ENCODE results near the gene DYNLT2. TPM values are rescaled to one million over a fixed set of nuclear protein-coding genes. Genes with fewer than 3 reads are reported as not detected.

The DYNLT2 gene
- total RNA-seq (2016; rRNA removed; fragmentation: Illumina TruSeq; extraction: Trizol) (3.1 and 4.3 TPM in 2 replicates), polyA plus RNA-seq (2011; rRNA removed) (1.7 and 2.1 TPM in 2 replicates), polyA minus RNA-seq (2011; rRNA and poly(A)+ RNA removed; ENCODE audit: low replicate concordance) (0.30 and 0.36 TPM in 2 replicates), Bru-seq, nascent RNA (percentile 75 among the genes with signal in this experiment), BruChase-seq, experiment 1, labeled RNA remaining after a 6-hour chase (percentile 59 among the genes with signal in this experiment), BruChase-seq, experiment 2, labeled RNA remaining after a 2-hour chase (percentile 49 among the genes with signal in this experiment)
- 1.7 and 1.9 TPM in 2 replicates for total RNA-seq (2016; cell fraction: cytosol; rRNA removed; fragmentation: Illumina TruSeq; extraction: Trizol; ENCODE audit: low read depth)
- total RNA-seq (2016; cell fraction: insoluble cytoplasmic fraction; rRNA removed; fragmentation: Illumina TruSeq; extraction: Trizol) = 3.0 and 4.1 TPM in 2 replicates
- total RNA-seq (2016; cell fraction: membrane; rRNA removed; fragmentation: Illumina TruSeq; extraction: Trizol) = 4.9 and 5.8 TPM in 2 replicates
- total RNA-seq (2016; cell fraction: nucleus; rRNA removed; fragmentation: Illumina TruSeq; extraction: Trizol) = 6.6 and 7.6 TPM in 2 replicates
- polyA plus RNA-seq (2011; cell fraction: cytosol; rRNA removed) = 1.1 TPM in 2 replicates
- polyA plus RNA-seq (2011; cell fraction: nucleus; rRNA removed) = 2.6 and 3.0 TPM in 2 replicates
- polyA plus RNA-seq (2012) = 6.2 and 8.3 TPM in 2 replicates
- polyA plus RNA-seq (2016; cell fraction: cytosol; fragmentation: Illumina TruSeq; extraction: Trizol; ENCODE audit: low read depth) = 1.8 and 2.2 TPM in 2 replicates
- polyA plus RNA-seq (2016; cell fraction: insoluble cytoplasmic fraction; fragmentation: Illumina TruSeq; extraction: Trizol; ENCODE audit: low read depth) = 3.8 and 4.0 TPM in 2 replicates
- 5.3 and 5.7 TPM in 2 replicates for polyA plus RNA-seq (2016; cell fraction: membrane; fragmentation: Illumina TruSeq; extraction: Trizol; ENCODE audit: low read depth)
- polyA plus RNA-seq (2016; cell fraction: nucleus; fragmentation: Illumina TruSeq; extraction: Trizol; ENCODE audit: insufficient read depth, low read depth) = 10.1 and 11.1 TPM in 2 replicates
- 0.30 and 1.1 TPM in 2 replicates for polyA minus RNA-seq (2011; cell fraction: cytosol; rRNA and poly(A)+ RNA removed)
- 5.0 and 5.8 TPM in 2 replicates for polyA minus RNA-seq (2011; cell fraction: nucleus; rRNA and poly(A)+ RNA removed)
- long read RNA-seq, experiment 1, partial matches to known transcripts = 0 of 1 reads
- long read RNA-seq, experiment 1, other reads (novel, unspliced or antisense) = 0 of 1 reads
- long read RNA-seq, experiment 2, partial matches to known transcripts = 0 of 2 reads
- long read RNA-seq, experiment 2, other reads (novel, unspliced or antisense) = 0 of 2 reads

GRCh38 chr6:169751242-169752073 lies at the start of gene DYNLT2, which contains the start of gene ERMARD:
Gene DYNLT2 (minus strand): TSS chr6:169751572. CDS start chr6:169751458, 114 bp downstream.
Gene ERMARD (plus strand): TSS chr6:169751622. CDS start chr6:169751658, 36 bp downstream.
- FAIRE-seq = no peak
- H4K20me1 ChIP-seq (ENCODE audit: insufficient read depth, low read length) = no peaks in the 10 kb centered on the region
- H3K9me3 ChIP-seq (ENCODE audit: low read length) = no peaks in the 10 kb centered on the region
- POLR2A ChIA-PET = interaction anchor here (0.8 to 4.9 kb wide), 26 partner anchors 8 to 802 kb away, joined by 3 to 92 read pairs (median 6); partner anchors contain the start of genes C6orf120, PHF10, PSMB1 and TBP
- peak within 1 kb of the TSS; percentile 88 to 91 (median 90) for H3K4me3 ChIP-seq (replicated peaks in 1 of 3; ENCODE audit: insufficient read depth in 1 of 3, low read depth in 2 of 3, low read length in 3 of 3)
- 2% methylated on average over 32 of the region's 90 CpGs for WGBS (ENCODE audit: low lambda C conversion rate)
- H3K9ac ChIP-seq (ENCODE audit: insufficient read depth, low read depth, low read length) = peak within 1 kb of the TSS; percentile 95
- peak within 1 kb of the TSS; percentile 20 for H2AFZ ChIP-seq (ENCODE audit: low read length)
- in situ Hi-C loops (cut with HindIII; ENCODE audit: extremely low pct_ligation_motif_present, low pct_unique_long_range_greater_than_20kb) = loop anchor here (5.0 kb wide), 1 partner anchor 801 kb away; the partner anchor contains the start of genes PSMB1 and TBP
- DNase-seq (ENCODE audit: low spot score) = peak; percentile 96
- intact Hi-C loops (cut with micrococcal nuclease; ENCODE audit: unreplicated experiment) = loop anchor here (1.0 to 2.0 kb wide), 5 partner anchors 26 to 803 kb away; partner anchors contain the start of genes C6orf120, TBP and WDR27
- BruUV-seq (replicated peaks) = no TSS peak
- no peaks in the 10 kb centered on the region for H3K36me3 ChIP-seq (replicated peaks in 1 of 2; ENCODE audit: control insufficient read depth in 1 of 2, insufficient read depth in 2 of 2, low read length in 2 of 2)
- H3K4me2 ChIP-seq (ENCODE audit: low read depth, low read length) = peak within 1 kb of the TSS; percentile 90
- peaks cover 48% of the 10 kb centered on the region for H3K4me1 ChIP-seq (ENCODE audit: insufficient read depth, low read length)
- CTCF ChIA-PET (ENCODE audit: low intra/inter-chr PET ratio, low total read pairs) = no interaction called here
- ATAC-seq = peak; percentile 95
- H3K27ac ChIP-seq (ENCODE audit: extremely low read length, insufficient read depth, low read length) = peak within 1 kb of the TSS; percentile 96
- H3K79me2 ChIP-seq (ENCODE audit: insufficient read depth, low read length) = peaks cover 19% of the 10 kb centered on the region
- H3K27me3 ChIP-seq (ENCODE audit: control insufficient read depth in 1 of 2, insufficient read depth in 2 of 2, low read length in 2 of 2) = no peaks in the 10 kb centered on the region; a peak in 1 of 5 replicates
- TF ChIP-seq ZNF382 (CRISPR knock-in tag; IDR thresholded peaks at IDR 0.05; ENCODE audit: borderline replicate concordance) (no peak), YY1 (IDR thresholded peaks at IDR 0.05; ENCODE audit: insufficient read depth, insufficient replicate concordance, low read depth, low read length) (peak; percentile 90), KLF16 (CRISPR knock-in tag; IDR thresholded peaks at IDR 0.05) (peak; percentile 71 to 96; a peak in 2 of 4 replicates), CBX2 (IDR thresholded peaks at IDR 0.05; ENCODE audit: low read depth, low read length) (no peak), CBX2 (CRISPR knock-in tag; IDR thresholded peaks at IDR 0.05; ENCODE audit: low read depth) (0 out of 2 replicates have a peak, but pooled peaks have one; percentile 51), SNAPC4 (CRISPR knock-in tag; IDR thresholded peaks at IDR 0.05) (no peak), ZNF768 (CRISPR knock-in tag; IDR thresholded peaks at IDR 0.05) (peak; percentile 83), RNF2 (conservative IDR thresholded peaks at IDR 0.05; ENCODE audit: low read depth) (peak; percentile 96), THAP9 (CRISPR knock-in tag; IDR thresholded peaks at IDR 0.05; ENCODE audit: borderline replicate concordance) (peak; percentile 98)

Measured in HepG2 (cell line).